Esophagus squamous epithelium (tissue), 4 donors: Measurements from ENCODE around the gene FYN.

Experiments used
- CTCF ChIP-seq, 6 experiments: fragments of 450-650 bp in 4 of 6; fragments of 200-600 bp in 2 of 6; sonication (generic) in 2 of 6; IDR thresholded peaks; one replicate each; pipeline ENCODE4 v1.5.1; 2016 to 2019; ENCODE audit warnings: antibody characterized with exemption in 6 of 6, mild to moderate bottlenecking in 4 of 6, moderate library complexity in 4 of 6
- POLR2A ChIP-seq, 4 donors: fragments of 450-650 bp; IDR thresholded peaks; one replicate each; pipeline ENCODE4 v1.6.1; 2017; ENCODE audit warnings: antibody characterized with exemption in 4 of 4, mild to moderate bottlenecking in 4 of 4, moderate library complexity in 3 of 4

GRCh38 chr6:111700135-111700690, 173.0 kb downstream of the FYN start:
- TF ChIP-seq CTCF (IDR thresholded peaks at IDR 0.05) (no peak), POLR2A (IDR thresholded peaks at IDR 0.05) (no peak)
